ENCODE data around the gene XPNPEP2.

DNA sequence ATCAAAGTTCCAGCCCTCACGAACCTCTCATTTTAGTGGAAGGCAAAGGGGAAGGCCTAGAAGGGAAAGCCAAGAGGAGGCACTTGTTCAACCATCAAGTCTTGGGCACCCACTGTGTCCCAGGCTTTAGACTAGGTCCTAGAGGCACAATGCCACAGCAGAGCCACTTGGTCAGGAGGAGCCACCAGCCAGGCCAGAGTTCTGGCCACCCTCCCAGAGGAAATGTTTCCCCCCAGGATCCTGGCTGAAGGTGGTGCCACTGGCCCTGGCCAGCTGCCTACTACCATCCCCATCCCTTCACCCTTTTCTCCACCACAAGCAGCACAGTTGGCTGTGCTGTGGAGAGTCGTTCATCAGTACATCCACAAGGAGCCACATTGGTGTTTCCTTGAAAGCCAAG is 34.3 kb upstream of the XPNPEP2 start:
- TF ChIP-seq TAF1 (IDR thresholded peaks at IDR 0.05; ENCODE audit: low read depth) (no peak), YY1 (IDR thresholded peaks at IDR 0.05; ENCODE audit: low read depth) (no peak), RAD21 (IDR thresholded peaks at IDR 0.05; ENCODE audit: low read depth) (no peak), CREB1 (IDR thresholded peaks at IDR 0.05; ENCODE audit: low read depth) (no peak)
- TF ChIP-seq, protein P1, sequence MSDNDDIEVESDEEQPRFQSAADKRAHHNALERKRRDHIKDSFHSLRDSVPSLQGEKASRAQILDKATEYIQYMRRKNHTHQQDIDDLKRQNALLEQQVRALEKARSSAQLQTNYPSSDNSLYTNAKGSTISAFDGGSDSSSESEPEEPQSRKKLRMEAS (IDR thresholded peaks at IDR 0.05) = no peak
- TF ChIP-seq, protein P2, sequence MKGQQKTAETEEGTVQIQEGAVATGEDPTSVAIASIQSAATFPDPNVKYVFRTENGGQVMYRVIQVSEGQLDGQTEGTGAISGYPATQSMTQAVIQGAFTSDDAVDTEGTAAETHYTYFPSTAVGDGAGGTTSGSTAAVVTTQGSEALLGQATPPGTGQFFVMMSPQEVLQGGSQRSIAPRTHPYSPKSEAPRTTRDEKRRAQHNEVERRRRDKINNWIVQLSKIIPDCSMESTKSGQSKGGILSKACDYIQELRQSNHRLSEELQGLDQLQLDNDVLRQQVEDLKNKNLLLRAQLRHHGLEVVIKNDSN (IDR thresholded peaks at IDR 0.05) = no peak
